Mesenteric fat pad (tissue), 1 donor: ENCODE results near the gene TBX18. TPM values are rescaled to one million over a fixed set of nuclear protein-coding genes. Genes with fewer than 3 reads are reported as not detected.

Experiments used
- DNase-seq: peaks from one replicate; pipeline ENCODE4 v3.0.0-alpha.2; 2020; ENCODE audit warnings: low spot score
- total RNA-seq: library from RNA; stranded (reverse); fragmentation: NEBNext Ultra II Directional; extraction: Animal tissue kit (Norgen Biotek cat#: 25700); gene quantifications from one replicate; pipeline ENCODE4 v1.2.1, GENCODE V29; 2021
- donor health status: DM: yes; HTN: yes; CAD: no.

The TBX18 gene
- total RNA-seq, 1 donor from 2014 or later: 13.8 TPM

DNA sequence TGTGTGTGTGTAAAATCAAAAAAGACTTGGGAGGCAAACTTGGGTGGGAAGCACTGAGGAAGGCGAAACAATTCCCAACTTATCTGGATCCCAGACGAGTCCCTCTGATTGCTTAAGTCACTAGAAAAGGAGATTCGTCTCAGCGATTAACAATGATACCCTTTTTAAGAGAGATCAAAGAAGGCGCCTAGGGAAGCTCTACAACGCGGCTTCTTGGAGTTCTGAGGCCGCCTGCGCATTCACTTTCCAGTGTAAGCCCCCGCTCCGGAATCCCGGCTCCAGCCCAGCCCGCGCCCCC, 8.7 kb upstream of the TBX18 start:
- no peak for DNase-seq

DNA sequence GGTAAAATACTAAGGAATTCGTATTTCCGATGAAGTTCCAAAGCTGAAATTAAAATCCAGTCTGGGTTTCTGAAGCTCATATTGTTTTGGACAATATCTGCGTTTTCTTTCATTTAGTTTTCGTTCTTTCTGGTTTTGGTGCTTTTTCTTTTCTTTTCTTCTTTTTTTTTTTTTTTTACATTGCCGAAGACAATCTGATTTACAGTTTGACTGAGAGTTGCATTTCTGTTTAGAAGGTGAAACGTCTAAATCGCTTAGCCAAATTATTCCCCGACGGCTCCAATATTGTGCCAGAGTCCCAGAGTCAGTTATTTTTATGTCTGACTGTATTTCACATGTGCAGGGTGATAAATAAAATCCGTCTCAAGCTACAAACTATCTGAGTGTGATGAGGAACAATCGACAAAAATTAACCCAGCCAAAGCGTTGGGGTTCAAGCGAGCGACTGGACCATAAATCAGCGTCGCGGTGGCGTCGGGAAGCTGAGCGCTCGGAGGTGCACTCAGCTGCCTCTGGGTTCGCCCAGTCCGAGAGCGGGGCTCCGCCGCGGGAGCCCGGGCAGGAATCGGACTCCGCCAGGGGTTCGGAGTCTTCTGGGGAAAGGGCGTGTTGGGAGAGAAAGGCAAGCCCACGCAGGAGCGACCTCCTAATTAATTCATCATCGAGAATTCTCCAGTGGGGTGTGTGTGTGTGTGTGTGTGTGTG, 8.2 kb upstream of the TBX18 start:
- no peak for DNase-seq

DNA sequence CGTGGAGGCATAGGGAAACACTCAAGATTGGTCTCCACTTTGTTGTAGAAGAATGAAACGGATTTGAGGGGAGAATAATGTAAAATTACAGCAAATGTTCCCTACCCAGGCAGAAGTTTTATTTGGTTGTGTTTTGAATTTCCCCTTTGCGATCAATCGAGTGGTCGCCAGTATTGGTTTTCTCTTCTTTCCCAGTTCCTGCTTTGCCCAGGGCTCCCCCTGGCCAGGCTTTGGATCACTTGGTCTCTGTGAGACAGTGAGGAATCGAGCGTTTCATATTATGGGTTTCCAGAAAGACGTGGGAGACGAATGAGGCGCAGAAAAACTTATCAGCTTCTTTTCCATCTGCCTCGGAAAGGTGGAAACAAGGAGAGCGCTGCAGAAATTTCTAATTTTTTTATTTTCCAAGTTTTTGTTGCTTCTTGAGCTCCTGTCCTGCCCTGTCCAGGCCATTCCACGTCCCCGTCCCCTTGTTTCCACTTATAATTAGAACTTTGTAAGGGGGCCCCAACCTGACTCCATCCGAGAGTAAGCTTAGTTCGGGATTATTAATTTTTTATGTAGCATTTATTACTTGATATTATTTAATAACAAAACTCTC, 7.5 kb upstream of the TBX18 start:
- DNase-seq: no peak

DNA sequence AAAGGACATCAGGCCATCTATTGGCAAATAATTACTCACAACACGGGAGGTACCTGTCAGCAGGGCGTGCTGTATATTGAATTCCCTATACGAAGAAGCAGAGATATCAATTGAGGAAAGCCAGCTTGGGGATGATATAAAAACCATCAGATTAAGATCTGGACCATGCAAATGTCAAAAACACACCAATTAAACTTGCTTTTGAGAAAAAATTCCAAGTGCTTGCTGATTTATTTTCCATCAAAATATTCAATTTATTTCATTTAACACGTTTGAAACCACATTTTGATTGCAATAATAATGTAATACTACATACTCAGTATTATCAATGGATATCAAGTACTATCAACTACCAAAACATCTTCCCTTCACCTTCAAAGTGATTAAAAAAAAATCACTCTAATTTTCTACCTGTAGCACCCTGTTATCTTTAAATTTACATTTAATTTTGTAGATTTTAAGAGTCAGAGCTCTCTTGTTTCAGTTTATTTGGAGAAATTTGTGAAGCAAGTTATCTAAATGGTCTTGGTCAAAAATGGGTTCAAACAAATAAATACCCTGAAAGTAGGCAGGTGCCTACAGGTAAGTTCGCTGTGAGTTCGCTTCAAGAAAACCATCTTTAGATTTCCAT, 6.8 kb upstream of the TBX18 start:
- DNase-seq: no peak

DNA sequence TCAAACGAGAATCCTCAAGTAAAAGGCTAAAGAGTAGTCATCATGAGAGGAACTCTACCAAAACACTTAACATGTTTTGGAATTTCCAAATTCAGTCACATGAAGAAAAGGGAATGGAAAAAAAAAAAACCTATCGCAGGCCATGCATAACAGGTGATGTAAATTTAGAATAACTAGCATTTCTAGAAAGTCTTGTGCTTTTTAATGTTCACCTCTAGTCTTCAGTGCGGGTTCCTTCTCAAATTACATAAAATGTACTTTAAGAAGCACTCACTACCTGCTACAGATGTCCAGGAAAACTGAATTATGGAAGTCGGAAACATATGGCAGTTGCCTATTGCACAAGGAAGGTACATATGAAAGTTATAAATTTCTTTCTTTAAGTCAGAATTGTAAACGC, 6.1 kb upstream of the TBX18 start:
- no peak for DNase-seq

GRCh38 chr6:84769306-84769705, 4.9 kb upstream of the TBX18 start:
- no peak for DNase-seq

DNA sequence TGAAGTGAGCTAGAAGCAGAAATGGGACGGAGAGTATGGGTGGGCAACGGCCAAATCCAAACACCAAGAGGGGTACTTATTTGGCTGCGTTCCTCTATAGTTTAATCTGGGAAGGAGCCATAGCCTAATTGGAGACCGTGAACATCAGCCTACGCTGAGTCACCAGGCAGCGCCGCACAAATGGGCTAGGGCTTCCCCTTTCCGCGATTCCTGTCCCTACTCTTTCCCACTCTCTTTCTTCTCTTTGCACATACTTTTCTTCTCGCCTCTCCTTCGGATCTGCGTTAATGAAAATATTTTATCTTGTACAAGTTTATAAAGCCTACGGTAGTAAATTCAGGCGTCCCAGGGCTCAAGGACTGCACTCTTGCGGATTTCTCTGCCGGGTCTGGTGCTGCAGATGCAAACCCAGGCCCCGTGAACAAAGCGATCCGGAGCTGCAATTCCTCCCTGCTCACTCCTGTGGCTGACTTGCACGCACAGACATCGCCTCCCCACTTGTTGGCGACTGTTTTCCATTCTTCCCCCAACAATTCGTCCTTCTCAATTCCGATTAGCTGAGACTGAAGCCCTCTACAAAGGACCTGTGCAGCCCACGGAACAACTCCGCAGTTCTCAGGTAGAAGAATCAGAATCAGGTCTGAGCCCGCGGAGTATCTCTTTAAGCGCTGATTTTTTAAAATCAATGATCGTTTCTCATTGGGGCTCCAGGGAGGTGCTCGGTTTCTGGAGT, 4.2 kb upstream of the TBX18 start:
- DNase-seq: no peak

DNA sequence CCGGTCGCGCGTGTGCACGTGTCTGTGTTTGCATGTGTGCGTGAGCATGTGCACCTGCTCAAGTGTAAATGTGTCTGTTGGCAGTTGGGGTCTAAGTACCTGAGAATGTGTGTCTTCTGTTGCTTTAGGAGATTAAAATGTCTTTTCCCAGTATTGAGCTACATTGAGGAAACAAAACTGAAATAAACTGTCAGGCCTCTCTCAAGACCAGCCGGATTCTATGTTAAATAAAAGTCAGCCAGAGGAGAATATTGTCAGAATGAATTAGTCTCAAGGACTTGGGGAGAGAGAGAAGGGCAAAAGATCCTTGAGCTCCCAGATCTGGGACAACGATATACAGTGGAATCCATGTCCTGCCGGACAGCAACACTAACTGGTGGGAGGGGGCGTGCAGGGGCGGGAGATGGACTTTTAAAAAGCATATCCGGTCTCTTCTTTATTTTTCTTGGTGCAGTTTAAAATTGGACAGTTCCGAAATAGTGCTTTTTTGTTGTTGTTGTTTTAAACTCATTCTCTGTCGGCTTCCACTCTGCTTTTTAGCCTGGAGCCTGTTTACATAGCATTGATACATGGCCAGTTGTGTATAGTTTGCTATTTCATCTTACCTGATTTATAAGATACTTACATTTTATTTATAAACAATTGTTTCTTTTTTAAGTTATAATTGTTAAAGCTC, 3.3 kb upstream of the TBX18 start:
- no peak for DNase-seq

- no peak for DNase-seq
Measured at GRCh38 chr6:84766799-84767525, 2.6 kb upstream of the TBX18 start.

DNA sequence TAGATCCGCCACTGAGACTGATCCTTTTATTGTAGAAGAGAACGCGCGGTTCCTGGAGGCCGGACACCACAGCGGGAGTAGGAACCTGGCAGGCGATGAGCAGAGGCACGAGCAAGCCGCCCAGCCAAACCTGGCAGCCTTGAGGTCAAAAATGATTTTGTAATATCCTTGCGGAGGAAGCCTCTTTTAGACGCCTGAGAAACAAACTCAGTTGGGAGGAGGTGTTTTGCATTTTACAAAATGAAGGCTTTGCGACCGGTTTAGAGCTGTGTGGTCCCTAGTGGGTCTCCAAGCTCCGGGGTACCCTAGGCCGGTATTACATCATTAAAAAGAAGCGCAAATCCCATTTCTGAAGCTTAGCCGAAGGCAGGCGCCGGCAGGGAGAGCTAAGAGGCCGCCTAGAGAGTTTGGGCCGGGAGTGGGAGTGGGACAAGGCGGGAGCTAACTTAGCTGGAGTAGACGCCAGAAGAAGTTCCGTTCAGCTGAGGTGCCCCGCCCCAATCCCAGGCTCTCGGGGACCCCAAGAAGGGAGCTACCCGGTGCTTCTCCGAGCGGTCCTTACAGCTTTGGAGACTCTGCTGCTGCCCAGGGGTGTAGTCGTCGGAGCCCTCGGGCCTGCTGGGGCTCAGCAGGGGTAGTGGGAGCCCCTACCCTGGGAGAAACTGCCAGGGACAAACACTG, 1.9 kb upstream of the TBX18 start:
- DNase-seq: no peak

DNA sequence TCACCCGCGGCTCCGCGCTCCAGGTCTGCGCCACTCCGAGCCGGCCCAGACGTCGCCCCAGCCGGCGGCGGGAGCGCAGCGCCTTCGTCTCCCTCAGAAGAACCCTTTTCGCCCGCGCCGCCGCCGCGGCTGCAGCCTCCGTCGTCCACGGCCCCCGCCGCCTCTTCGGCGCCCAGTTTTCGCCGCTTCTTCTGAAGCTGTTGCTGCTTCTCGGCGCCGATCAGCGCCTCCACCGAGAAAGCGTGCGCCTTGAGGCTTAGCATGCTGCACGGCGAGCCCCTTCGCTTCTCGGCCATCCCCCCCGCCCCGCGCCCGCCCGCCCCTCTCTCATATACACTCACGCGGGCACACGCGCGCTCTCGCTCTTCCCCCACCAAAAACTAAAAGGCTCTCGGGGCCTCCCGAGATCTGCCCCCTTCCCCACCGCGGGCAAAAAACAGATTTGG, 489 bp downstream of the TBX18 start:
- no peak for DNase-seq

GRCh38 chr6:84763003-84763885, 1.2 kb downstream of the TBX18 start:
- DNase-seq: no peak

DNA sequence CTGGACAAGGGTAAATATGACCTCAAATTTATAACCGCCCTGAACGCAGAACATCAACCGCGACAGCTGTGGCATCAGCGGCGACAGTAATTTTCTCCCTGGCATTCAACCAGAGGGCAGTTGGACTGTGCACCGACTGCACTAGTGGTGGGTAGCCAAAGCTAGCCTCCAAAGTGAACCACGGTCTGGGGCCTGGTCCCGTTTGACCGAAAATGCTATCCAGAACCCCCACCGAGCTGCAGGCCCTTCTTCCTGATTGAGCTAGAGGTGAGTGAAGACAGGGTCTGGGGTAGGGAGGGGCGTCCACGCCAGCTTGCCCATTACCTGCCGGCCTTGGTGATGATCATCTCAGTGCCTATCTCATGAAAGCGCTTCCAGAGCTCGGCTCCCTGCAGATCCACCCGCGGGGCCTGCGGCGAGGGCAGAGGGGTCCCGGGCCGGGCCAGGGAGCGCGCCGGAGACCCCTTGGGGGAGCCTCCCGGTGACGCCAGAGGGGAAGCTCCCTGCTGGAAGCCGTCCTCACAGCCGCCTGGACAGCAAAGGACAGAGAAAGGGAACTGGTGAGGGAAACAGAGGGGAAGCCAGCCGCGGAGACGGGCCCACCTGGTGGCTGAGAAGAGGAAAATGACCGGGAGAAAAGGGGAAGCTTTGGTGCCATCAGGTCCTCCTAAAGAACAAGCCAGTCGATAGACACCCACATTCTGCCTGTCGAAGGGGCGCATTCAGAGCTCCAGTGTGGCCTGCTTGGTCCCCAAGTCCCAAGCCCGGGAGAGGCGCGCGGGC, 2.0 kb downstream of the TBX18 start:
- no peak for DNase-seq

DNA sequence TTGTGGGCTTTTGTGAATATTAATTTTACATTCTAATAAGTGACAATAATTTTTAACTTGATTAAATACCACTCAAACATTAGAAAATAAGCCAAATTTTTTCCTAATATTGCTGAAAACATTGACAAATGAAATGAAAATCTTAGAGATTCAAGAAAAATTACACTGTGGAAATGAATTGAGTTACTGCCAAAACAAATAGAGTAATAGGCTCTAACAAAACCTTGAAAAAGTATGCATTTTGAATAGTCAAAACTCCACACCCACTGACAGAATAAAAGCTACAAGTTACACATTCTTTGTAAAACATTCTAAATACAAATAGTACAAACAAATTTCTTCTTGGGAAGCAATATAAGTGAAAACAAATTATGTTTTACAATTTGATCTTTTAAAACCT, 5.9 kb downstream of the TBX18 start:
- DNase-seq: no peak

DNA sequence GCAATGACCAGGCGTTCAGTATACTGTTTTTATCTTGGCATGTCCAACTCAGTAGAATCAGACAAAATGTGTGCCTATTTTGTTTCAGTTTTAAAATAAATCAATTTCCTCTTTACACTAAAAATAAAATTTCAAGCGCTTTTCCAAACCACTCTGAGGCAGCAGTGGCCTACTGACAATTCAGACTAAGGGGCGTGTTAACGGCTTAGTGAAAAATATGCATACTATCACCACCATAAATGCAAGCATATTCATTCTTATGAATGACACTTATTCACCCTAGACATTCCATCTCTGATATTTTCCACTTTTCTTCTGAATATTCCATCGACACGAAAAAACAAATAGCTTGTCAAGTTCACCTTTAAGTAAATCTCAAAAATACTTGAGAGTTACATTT, 7.5 kb downstream of the TBX18 start:
- DNase-seq: no peak

- no peak for DNase-seq
Measured at GRCh38 chr6:84756466-84756865, 7.9 kb downstream of the TBX18 start.

DNA sequence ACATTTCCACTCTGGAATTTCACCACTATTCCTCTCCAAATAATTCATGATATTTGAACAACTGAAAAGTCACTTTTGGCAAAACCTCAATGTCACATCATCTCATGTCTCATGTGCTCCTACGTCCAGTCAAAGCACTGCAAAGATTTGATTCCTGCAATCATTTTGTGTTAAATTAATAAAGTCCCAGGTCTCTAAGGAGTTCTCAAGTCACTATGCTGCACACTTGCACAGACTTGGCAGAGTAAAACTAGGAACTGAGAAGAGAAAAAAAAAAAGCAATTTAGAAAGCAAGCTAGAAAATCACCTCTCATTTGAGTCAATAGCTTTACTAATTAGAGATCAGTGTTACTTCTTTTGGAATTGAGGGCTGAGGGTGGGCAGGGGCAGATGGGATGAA, 11.2 kb downstream of the TBX18 start:
- DNase-seq: no peak

DNA sequence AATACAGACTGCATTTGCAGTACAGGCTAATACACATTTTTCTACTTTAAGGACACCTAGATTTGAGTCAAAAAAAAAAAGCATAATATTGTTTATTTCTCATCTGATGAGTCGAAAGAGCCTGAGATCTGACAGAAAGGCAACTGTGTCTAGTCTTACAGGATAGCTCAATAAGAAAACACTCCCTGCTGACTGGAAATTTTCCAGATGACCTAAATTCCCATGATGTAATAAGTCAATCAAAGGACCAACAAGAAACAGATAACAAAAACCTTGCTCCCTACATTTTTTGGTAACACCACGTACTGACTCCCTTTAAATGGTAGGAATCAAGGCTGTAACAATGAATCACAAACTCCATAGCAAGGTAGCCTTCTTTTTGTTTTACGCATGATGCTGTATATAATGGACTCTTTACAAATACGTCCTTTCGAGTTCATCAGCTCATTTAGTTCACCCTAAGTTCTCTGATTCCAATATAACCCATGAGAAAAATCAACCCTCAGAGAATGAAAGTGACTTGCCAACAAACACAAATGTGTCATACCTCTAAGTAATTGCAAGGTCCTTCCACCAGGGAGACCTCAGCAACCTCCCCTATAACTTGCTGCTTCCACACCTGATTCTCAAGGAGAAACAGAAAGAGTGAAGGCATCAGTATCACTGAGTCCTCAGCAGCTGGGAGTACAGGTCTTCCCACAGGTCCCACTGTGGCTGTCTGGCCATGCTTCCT, 12.1 kb downstream of the TBX18 start:
- DNase-seq: no peak
